Kidney tubule cell (primary cell): ENCODE data around the gene BCOR.

ENCODE experiments used
- DNase-seq: peaks from one replicate; pipeline ENCODE4 v3.0.0-alpha.2; 2018; ENCODE audit warnings: low spot score

Gene BCOR

DNA sequence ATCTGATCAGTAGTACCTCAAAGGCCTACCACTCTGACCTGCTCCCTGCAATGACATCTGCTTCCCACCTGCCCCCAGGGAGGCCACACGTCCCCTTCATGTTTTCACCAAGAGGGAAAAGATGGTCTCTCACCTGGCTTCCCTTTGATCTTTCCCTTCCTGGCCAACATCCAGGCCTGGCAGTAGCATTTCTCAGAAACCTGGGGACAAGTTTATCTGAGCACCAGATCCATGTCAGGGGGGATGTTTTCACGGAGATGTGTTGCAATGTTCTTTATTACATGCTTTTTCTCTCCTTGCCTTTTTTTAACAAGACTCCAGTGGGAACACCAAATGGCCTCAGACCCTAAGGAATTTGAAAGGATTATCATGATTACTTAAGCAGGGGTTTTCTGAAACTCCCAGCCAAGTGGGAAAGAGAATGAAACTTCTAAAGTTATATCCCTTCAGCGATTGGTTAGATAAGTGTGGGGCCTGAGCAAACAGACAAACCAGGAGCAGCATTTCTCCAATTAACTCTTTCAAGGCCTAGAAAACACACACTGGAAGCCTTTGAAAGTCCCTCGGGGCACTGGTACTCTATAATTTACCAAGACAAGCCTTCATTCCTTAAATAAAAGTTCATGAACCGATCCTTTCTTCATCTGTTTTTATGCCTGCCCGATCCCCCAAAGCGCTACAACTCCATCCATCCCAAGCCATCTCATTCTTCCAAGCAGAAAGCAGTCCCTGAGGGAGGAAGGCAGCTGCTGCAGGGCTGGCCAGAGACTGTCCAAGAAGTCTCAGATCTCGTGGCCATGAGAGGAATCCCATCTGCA, 94.1 kb downstream of the BCOR start:
- no peak for DNase-seq

DNA sequence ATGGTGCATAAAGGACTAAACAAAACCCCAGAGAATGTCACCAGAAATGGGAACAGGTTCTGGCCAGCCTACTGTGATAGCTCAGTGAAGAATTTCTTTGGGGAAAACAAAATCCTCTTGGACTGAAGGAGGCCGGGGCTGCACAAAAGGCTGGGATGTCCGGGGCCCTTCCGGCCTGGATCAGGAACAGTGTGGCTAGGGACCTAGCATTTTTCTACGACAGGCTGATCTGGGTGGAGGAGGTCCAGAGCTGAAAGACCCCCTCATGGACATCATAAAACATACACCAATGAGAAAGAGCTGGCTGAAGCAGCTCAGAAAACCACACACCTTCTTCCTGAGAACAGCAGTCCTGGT, 94.7 kb downstream of the BCOR start:
- DNase-seq, result no peak
